Activated effector memory CD4-positive, alpha-beta T cell treated with anti-CD3 and anti-CD28 coated beads, Interleukin-2, amount 50 U/mL, for 16 hours (primary cell): Measurements from ENCODE around the gene TSACC.
"Not testable (repeated sequence)": the region's sequence is repeated elsewhere in the genome, so short reads cannot be mapped to it uniquely, and the experiment has no call there.

ENCODE experiments used
- DNase-seq: peaks from one replicate; pipeline ENCODE4 v3.0.0-alpha.2; 2020

The TSACC gene

GRCh38 chr1:156338180-156338976 is at the start of gene TSACC, which contains the start of gene CCT3:
Gene TSACC (plus strand): TSS chr1:156338526. CDS start chr1:156339758, 1,232 bp downstream.
Gene CCT3 (minus strand): TSS chr1:156338292. CDS start chr1:156338184, 108 bp downstream.
- DNase-seq, result peak; percentile 100

DNA sequence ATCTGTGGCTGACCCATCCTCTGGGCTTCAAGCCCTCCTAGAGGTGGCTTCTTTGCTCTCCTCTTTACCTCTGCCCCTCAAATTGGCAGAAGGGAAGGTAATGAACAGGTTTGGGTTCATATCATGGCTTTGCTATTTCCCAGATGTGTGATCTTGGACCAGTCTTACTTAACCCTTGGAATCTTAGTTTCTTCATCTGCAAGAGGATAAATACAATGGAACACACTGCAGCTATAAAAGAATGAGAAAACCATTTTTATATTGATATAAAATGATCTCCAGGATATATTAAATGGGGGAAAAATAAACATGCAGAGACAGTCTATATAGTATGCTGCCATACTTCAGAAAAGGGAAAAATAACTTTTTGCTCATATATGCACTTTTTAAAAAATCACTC is 48.5 kb upstream of the TSACC start:
- no peak for DNase-seq

- no peak for DNase-seq
Measured at GRCh38 chr1:156291226-156292061, 46.9 kb upstream of the TSACC start.

DNA sequence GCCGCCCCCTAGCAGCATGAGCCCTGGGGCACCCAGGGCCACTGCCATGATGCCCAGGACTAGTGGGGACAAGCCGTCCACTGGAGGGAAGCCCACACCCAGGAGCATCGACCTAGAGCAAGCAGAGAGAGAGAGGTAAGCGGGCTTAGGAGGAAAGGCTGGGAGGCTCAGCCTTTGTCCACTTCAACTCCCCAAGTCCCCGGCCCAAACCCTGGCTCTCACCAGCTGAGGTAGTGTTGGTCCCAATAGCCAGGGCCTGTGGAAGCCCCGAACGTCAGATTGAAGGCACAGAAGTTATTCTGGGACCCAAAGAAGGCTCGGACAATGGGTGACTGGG is 45.3 kb upstream of the TSACC start:
- DNase-seq, result no peak

DNA sequence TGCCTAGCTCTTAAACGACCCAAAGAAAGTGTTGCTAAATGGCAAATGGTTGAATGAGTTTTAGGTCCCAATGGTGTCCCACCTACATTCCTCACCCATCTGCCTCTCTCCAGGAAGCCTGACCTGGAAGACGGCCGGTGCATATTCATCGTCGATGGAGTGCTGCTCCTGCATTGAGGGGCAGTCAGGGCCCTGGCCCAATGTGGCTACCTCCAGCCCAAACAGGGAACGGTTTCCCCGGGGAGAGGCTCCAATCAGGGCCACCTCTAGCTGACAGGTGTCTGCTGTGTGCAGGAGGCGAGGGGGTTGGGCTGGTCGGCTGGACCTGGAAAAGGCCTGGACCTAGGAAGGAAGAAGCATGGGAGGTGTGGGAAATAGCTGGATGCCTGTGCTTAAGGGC is 44.4 kb upstream of the TSACC start:
- no peak for DNase-seq

DNA sequence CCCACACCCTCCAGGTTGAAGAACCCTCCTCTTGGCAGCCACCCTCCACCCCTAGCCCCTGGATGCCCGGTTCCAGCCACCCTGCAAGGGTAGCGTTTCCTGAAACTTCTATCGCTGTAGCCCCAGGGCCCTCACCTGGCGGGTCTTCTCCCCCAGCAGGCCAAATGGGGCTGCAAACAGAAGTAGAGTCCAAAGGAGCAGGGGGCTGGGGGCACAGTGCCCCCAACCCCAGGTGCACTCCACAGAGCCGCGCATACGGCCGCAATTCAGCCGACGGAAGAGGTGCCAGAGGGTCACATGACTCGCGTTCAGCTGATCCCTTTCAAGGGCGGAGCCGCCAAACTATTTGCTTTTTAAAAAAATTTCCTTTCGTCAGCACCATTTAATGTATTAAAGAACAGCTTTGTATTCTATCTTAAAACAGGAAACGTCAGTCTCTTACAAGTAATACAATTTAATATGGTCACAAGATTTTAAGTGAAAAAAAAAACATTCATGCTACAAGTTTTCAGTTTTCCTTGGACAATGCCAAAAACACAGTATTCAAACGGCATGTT is 42.9 kb upstream of the TSACC start, which contains the start of gene GLMP:
GLMP (minus strand) TSS at position 289 of the 557 bp plus-strand sequence; CDS start at position 255, 34 bp downstream.
- DNase-seq, result peak; percentile 85

- DNase-seq, result no peak
Measured at GRCh38 chr1:156298852-156299357, 39.4 kb upstream of the TSACC start, which contains the start of gene VHLL. Gene VHLL (minus strand): TSS chr1:156299307. CDS start chr1:156299189, 118 bp downstream.

DNA sequence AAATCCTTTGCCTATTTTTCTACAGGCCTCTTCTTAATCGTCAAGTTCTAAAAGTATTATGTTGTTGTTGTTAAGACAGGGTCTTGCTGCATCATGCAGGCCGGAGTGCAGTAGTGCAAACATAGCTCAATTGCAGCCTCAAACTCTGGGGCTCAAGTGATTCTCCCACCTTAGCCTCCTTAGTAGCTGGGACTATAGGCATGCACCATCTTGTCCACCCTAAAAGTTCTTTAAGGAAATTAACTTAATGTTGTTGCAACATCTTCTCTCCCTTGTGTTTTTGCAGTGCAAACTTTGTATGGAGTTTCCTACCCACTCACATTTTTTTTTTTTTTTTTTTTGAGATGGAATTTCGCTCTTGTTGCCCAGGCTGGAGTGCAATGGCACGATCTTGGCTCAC is 35.1 kb upstream of the TSACC start:
- no peak for DNase-seq

- no peak for DNase-seq
Measured at GRCh38 chr1:156305215-156305614, 33.1 kb upstream of the TSACC start.

DNA sequence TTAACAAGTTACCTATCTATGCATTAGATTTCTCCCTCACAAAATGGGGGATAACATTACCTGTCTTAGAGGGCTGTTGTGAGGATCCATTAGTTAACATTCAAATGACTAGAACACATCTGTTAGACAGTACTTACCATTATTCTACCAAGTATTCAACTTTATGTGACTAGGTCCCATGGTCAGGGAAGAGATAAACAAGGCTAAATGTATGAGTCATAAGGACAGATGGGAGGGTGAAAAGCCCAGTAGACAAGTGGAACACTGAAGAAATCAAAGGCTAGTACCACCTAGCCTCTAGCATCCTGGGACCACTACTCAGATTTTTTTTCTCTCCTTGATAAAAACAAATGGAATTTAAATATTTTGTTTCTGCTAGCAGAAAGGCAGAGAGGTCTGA is 30.2 kb upstream of the TSACC start:
- DNase-seq, result no peak

DNA sequence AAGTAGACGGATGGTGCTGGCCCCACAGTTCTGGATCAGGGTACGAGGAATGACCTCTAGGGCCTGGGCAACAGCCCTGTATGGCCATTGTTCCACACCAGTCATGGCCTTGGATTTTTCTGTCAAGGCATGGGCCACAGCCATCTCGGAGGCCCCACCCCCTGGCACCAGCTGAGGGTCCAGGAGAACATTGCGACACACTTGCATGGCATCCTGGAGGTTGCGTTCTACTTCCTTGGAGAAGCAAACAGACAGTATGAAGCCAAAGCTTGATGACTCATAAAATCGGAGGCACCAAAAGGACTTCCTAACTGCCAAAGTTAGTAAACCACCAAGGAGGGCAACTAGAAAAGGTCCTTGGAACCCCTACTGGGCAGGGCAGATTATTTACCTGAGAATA is 27.4 kb upstream of the TSACC start:
- DNase-seq, result no peak

GRCh38 chr1:156316909-156317308 is 21.4 kb upstream of the TSACC start:
- DNase-seq, result no peak

GRCh38 chr1:156319664-156320063 is 18.7 kb upstream of the TSACC start:
- no peak for DNase-seq

- DNase-seq, result no peak
Measured at GRCh38 chr1:156320560-156320959, 17.8 kb upstream of the TSACC start.

DNA sequence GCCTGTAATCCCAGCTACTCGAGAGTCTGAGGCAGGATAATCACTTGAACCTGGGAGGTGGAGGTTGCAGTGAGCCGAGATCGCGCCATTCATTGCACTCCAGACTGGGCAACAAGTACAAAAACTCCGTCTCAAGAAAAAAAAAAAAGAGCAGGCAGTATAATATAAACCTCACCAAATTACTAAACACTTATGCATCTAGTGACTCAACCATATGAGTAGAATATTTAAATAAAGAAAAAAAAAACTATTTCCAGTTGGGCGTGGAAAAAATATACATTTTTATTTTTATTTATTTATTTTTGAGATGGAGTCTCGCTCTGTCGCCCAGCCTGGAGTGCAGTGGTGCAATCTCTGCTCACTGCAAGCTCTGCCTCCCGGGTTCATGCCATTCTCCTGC is 15.1 kb upstream of the TSACC start:
- not testable (repeated sequence) for DNase-seq

GRCh38 chr1:156336242-156336641 is 2.1 kb upstream of the TSACC start:
- no peak for DNase-seq

- DNase-seq, result peak; percentile 65
Measured at GRCh38 chr1:156337052-156337887, 1.1 kb upstream of the TSACC start.

DNA sequence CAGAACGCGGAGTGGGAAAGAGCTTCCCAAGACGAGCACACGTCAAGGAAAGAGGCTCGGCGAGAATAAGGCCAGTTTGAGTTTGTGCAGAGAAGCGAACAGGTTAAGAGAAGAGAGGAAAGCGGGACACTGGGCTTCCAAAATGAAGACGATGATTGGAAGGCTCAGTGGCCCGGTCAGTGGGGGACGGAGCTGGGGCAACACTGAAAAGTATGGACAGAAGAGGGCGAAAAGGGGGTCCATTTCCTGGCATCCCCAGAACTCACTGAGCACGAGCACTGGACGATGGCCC is 492 bp upstream of the TSACC start:
- no peak for DNase-seq

DNA sequence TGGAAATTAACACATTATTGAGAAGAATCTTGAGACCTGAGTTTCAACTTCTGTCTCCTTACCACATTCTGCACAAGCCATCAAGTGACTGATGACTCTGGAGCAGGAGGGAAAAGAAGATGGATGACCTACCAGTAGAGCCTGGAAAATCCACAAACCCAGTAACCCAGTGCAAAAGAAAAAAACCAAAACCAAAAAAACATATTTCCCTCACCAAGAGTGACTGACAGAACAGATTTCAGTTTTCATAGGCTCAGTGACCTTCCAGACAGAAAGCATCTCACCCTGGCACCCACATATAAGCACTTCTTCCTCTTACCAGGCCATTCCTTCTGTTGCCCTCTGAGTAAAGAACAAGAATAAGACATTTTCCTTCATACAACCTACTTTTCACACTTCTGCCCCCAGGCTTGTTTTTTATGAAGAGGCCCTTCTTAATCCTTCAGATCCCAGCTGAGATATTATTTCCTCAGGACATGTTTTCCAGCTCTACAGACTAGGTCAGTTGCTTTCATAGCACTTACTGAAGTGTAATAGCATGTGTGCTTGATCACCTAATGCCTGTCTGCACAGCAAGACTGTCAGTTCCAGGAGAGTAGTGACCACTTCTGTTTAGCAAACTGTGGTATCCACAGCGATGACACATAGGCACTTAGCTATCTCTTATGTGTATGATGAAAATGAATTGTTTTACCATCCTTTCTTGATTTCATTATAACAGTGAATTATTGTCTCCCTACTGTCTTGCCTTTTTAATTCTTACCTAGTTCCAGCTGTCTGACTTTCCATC is 4.0 kb downstream of the TSACC start:
- DNase-seq, result no peak

GRCh38 chr1:156344409-156344808 is 6.1 kb downstream of the TSACC start:
- no peak for DNase-seq

- DNase-seq, result not testable (repeated sequence)
Measured at GRCh38 chr1:156346035-156346434, 7.7 kb downstream of the TSACC start.

GRCh38 chr1:156346636-156347035 is 8.3 kb downstream of the TSACC start:
- no peak for DNase-seq
